Neural cell (in vitro differentiated cells): ENCODE results near the gene PLA2G15. TPM values are rescaled to one million over a fixed set of nuclear protein-coding genes. Genes with fewer than 3 reads are reported as not detected.

Source experiments
- H2AFZ ChIP-seq: fragments of 200-600, 300-800 bp; sonication (generic), shearing (Covaris generic); 2 replicates; pipeline ENCODE4 v1.6.0; 2014; ENCODE audit warnings: low read depth, mild to moderate bottlenecking, antibody characterized with exemption, low read length, moderate library complexity
- H3F3A ChIP-seq: fragments of 200-600 bp; shearing (Covaris generic); 2 replicates; pipeline ENCODE4 v1.6.1; 2016; ENCODE audit warnings: mild to moderate bottlenecking, moderate library complexity, mixed read lengths, antibody characterized with exemption, low read length; ENCODE audit not compliant: insufficient read depth, poor library complexity, severe bottlenecking
- H3K27ac ChIP-seq: fragments of 200-600, 300-800 bp; sonication (generic), shearing (Covaris generic); 2 replicates; pipeline ENCODE4 v1.5.1; 2014; ENCODE audit warnings: mild to moderate bottlenecking, low read length, moderate library complexity
- H3K27me3 ChIP-seq: fragments of 300-800, 200-600 bp; sonication (generic), shearing (Covaris generic); 2 replicates; pipeline ENCODE4 v1.6.0; 2014; ENCODE audit warnings: mild to moderate bottlenecking, low read depth, low read length, moderate library complexity; ENCODE audit not compliant: insufficient read depth
- H3K36me3 ChIP-seq: fragments of 300-800, 200-600 bp; sonication (generic), shearing (Covaris generic); 2 replicates; pipeline ENCODE4 v1.5.1; 2014; ENCODE audit warnings: mild to moderate bottlenecking, antibody characterized with exemption, low read length, moderate library complexity; ENCODE audit not compliant: insufficient read depth
- H3K4me2 ChIP-seq: fragments of 300-800, 200-600 bp; sonication (generic), shearing (Covaris generic); 2 replicates; pipeline ENCODE4 v1.6.0; 2014; ENCODE audit warnings: mild to moderate bottlenecking, low read length
- H3K4me3 ChIP-seq: fragments of 300-800, 200-600 bp; sonication (generic), shearing (Covaris generic); 2 replicates; pipeline ENCODE4 v1.5.1; 2014; ENCODE audit warnings: mild to moderate bottlenecking, low read length, moderate library complexity
- H3K79me2 ChIP-seq: fragments of 200-600 bp; shearing (Covaris generic); replicated peaks from 2 replicates; pipeline ENCODE4 v1.6.0; 2014; ENCODE audit warnings: mild to moderate bottlenecking, low read length, moderate library complexity; ENCODE audit not compliant: insufficient read depth
- H3K9ac ChIP-seq: fragments of 300-800, 200-600 bp; sonication (generic), shearing (Covaris generic); 2 replicates; pipeline ENCODE4 v1.6.1; 2016; ENCODE audit warnings: mild to moderate bottlenecking, low read length, mixed read lengths
- H3K9me2 ChIP-seq: fragments of 200-600 bp; shearing (Covaris generic); 2 replicates; pipeline ENCODE4 v1.6.1; 2016; ENCODE audit warnings: mild to moderate bottlenecking, low read length, mixed read lengths; ENCODE audit not compliant: insufficient read depth
- H3K9me3 ChIP-seq: fragments of 200-600, 300-800 bp; sonication (generic), shearing (Covaris generic); 2 replicates; pipeline ENCODE4 v1.6.1; 2016; ENCODE audit warnings: mild to moderate bottlenecking, mixed run types, low read length, moderate library complexity, mixed read lengths
- H4K20me1 ChIP-seq: fragments of 200-600 bp; shearing (Covaris generic); 2 replicates; pipeline ENCODE4 v1.6.1; 2016; ENCODE audit warnings: mild to moderate bottlenecking, mixed run types; ENCODE audit not compliant: insufficient read depth
- EP300 ChIP-seq: fragments of 450-650 bp; conservative IDR thresholded peaks from 2 replicates; pipeline ENCODE4 v1.6.1; 2014; ENCODE audit warnings: antibody characterized with exemption, mild to moderate bottlenecking, moderate library complexity; ENCODE audit not compliant: poor library complexity, severe bottlenecking
- EZH2 ChIP-seq: fragments of 200-600, 300-800 bp; shearing (Covaris generic), sonication (generic); IDR thresholded peaks from 2 replicates; pipeline ENCODE4 v1.6.1; 2014; ENCODE audit warnings: antibody characterized with exemption, low read length, borderline replicate concordance, mild to moderate bottlenecking; ENCODE audit not compliant: insufficient read depth, poor library complexity, severe bottlenecking
- MXI1 ChIP-seq: fragments of 450-650 bp; conservative IDR thresholded peaks from 2 replicates; pipeline ENCODE4 v1.6.1; 2014; ENCODE audit warnings: antibody characterized with exemption, mild to moderate bottlenecking; ENCODE audit not compliant: poor library complexity, severe bottlenecking
- POLR2AphosphoS5 ChIP-seq: IDR thresholded peaks from 2 replicates; pipeline ENCODE4 v1.6.1; 2012
- RAD21 ChIP-seq: fragments of 450-650 bp; conservative IDR thresholded peaks from 2 replicates; pipeline ENCODE4 v1.6.1; 2014; ENCODE audit warnings: antibody characterized with exemption, mild to moderate bottlenecking, moderate library complexity
- SMC3 ChIP-seq: fragments of 450-650 bp; conservative IDR thresholded peaks from 2 replicates; pipeline ENCODE4 v1.6.1; 2014; ENCODE audit warnings: antibody characterized with exemption, mild to moderate bottlenecking, moderate library complexity; ENCODE audit not compliant: poor library complexity
- TAF1 ChIP-seq: IDR thresholded peaks from 2 replicates; pipeline ENCODE4 v1.6.1; 2012; ENCODE audit warnings: low read depth
- polyA plus RNA-seq: library from polyadenylated mRNA; depleted of rRNA; stranded (reverse); fragments of >200 nt; gene quantifications from 2 replicates; pipeline ENCODE4 v1.2.3, GENCODE V29; 2014
- TF ChIP-seq, protein P1 (sequence below): fragments of 450-650 bp; IDR thresholded peaks from 2 replicates; pipeline ENCODE4 v1.5.1; 2014; ENCODE audit warnings: antibody characterized with exemption, mild to moderate bottlenecking, moderate library complexity; ENCODE audit not compliant: poor library complexity, severe bottlenecking
- TF ChIP-seq, protein P2 (sequence below): IDR thresholded peaks from 2 replicates; pipeline ENCODE4 v1.6.1; 2012; ENCODE audit warnings: borderline replicate concordance

The PLA2G15 gene
- polyA plus RNA-seq, 1 donor from 2014 or later = 19.6 TPM

DNA sequence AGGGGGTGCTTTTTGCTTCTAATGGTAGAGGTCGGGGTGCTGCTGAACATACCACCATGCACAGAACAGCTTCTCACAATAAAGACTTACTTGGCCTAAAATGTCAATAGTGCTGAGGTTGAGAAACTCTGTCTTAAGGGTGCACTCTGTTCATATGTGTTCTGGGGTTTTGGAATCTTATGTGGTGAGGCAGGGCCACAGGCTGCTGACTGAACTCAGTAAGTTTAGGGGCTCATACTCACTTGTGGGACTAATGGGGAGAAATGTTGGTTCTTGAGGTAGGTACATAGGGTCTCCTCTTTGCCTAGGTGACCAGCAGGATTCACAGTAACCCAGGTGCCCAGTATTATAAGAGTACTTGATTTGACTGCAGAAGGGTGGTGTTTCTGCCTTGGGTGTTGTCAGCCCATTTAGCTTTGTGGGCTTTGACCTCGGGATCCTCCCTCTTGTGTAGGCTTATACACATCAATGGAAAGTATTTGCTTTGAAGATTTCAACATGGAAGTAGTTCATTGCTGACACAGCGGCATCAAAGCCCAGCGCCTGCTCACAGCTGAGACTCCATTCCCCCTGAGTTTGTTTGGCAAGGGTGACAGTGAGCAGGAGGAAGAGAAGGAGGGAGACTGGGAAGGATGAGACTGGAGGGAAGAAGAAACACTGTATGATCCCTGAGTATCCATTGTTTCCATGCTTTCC, 36.3 kb downstream of the PLA2G15 start:
- no peak overlapping the region for H2AFZ ChIP-seq
- H3K4me3 ChIP-seq = no peak overlapping the region
- no peaks in the 10 kb centered on the region for H3K27me3 ChIP-seq
- TF ChIP-seq MXI1 = no peak
- no peak for TF ChIP-seq TAF1
- TF ChIP-seq, protein P1, sequence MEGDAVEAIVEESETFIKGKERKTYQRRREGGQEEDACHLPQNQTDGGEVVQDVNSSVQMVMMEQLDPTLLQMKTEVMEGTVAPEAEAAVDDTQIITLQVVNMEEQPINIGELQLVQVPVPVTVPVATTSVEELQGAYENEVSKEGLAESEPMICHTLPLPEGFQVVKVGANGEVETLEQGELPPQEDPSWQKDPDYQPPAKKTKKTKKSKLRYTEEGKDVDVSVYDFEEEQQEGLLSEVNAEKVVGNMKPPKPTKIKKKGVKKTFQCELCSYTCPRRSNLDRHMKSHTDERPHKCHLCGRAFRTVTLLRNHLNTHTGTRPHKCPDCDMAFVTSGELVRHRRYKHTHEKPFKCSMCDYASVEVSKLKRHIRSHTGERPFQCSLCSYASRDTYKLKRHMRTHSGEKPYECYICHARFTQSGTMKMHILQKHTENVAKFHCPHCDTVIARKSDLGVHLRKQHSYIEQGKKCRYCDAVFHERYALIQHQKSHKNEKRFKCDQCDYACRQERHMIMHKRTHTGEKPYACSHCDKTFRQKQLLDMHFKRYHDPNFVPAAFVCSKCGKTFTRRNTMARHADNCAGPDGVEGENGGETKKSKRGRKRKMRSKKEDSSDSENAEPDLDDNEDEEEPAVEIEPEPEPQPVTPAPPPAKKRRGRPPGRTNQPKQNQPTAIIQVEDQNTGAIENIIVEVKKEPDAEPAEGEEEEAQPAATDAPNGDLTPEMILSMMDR = no peak
- TF ChIP-seq, protein P2, sequence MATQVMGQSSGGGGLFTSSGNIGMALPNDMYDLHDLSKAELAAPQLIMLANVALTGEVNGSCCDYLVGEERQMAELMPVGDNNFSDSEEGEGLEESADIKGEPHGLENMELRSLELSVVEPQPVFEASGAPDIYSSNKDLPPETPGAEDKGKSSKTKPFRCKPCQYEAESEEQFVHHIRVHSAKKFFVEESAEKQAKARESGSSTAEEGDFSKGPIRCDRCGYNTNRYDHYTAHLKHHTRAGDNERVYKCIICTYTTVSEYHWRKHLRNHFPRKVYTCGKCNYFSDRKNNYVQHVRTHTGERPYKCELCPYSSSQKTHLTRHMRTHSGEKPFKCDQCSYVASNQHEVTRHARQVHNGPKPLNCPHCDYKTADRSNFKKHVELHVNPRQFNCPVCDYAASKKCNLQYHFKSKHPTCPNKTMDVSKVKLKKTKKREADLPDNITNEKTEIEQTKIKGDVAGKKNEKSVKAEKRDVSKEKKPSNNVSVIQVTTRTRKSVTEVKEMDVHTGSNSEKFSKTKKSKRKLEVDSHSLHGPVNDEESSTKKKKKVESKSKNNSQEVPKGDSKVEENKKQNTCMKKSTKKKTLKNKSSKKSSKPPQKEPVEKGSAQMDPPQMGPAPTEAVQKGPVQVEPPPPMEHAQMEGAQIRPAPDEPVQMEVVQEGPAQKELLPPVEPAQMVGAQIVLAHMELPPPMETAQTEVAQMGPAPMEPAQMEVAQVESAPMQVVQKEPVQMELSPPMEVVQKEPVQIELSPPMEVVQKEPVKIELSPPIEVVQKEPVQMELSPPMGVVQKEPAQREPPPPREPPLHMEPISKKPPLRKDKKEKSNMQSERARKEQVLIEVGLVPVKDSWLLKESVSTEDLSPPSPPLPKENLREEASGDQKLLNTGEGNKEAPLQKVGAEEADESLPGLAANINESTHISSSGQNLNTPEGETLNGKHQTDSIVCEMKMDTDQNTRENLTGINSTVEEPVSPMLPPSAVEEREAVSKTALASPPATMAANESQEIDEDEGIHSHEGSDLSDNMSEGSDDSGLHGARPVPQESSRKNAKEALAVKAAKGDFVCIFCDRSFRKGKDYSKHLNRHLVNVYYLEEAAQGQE = no peak
- H3F3A ChIP-seq = no peaks in the 10 kb centered on the region
- H3K9me3 ChIP-seq = no peaks in the 10 kb centered on the region
- H3K36me3 ChIP-seq = no peaks in the 10 kb centered on the region
- no peak overlapping the region for H3K4me2 ChIP-seq
- H3K79me2 ChIP-seq = no peaks in the 10 kb centered on the region
- no peaks in the 10 kb centered on the region for H4K20me1 ChIP-seq
- no peak overlapping the region for H3K9ac ChIP-seq
- H3K9me2 ChIP-seq = no peaks in the 10 kb centered on the region
- no peak overlapping the region for H3K27ac ChIP-seq

DNA sequence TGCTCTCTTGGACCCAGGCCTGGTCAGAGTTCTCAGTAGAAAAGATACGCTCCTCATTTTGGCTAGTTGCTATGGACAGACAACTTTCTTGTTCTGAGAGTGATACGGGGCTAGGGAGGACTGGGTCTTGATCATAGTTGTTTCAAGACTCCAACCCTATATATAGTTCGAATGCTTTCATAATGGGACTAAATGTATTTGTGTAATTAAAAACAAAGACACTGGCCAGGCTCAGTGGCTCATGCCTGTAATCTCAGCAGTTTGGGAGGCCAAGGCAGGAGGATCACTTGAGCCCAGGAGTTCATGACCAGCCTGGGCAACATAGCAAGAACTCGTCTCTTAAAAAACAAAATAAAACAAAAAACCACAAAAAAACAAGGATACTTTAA, 36.9 kb downstream of the PLA2G15 start:
- Histone ChIP-seq H3K4me2 (no peak overlapping the region), H2AFZ (no peak overlapping the region), H4K20me1 (no peaks in the 10 kb centered on the region), H3K4me3 (no peak overlapping the region), H3K27ac (no peak overlapping the region), H3K27me3 (no peaks in the 10 kb centered on the region), H3K79me2 (no peaks in the 10 kb centered on the region), H3K9me2 (no peaks in the 10 kb centered on the region), H3K9ac (no peak overlapping the region), H3K9me3 (no peaks in the 10 kb centered on the region), H3F3A (no peaks in the 10 kb centered on the region), H3K36me3 (no peaks in the 10 kb centered on the region)
- no peak for TF ChIP-seq TAF1

DNA sequence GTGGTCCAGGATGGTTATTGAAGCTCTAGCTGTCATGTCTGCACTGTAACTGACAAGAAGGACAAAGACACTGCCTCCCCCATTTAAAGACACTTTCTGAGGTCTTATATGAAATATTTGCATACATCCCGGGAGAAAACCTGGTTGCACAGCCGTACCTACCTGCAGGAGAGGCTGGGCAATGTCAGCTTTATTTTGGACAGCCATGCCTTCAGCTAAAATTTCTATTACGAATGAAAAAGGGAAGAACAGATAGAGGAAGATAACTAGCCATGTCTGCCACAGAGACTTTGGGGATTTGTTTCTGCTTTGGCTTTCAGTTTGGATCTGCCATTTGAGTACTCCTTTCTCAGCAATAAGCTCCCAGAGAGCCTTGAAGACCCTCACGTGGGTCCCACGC, 38.2 kb downstream of the PLA2G15 start:
- H4K20me1 ChIP-seq = no peaks in the 10 kb centered on the region
- no peak overlapping the region for H3K27ac ChIP-seq
- no peak overlapping the region for H3K9ac ChIP-seq
- no peaks in the 10 kb centered on the region for H3F3A ChIP-seq
- H3K9me3 ChIP-seq = no peaks in the 10 kb centered on the region
- H2AFZ ChIP-seq = no peak overlapping the region
- no peaks in the 10 kb centered on the region for H3K9me2 ChIP-seq
- no peaks in the 10 kb centered on the region for H3K79me2 ChIP-seq
- no peaks in the 10 kb centered on the region for H3K36me3 ChIP-seq
- no peaks in the 10 kb centered on the region for H3K27me3 ChIP-seq
- TF ChIP-seq SMC3 = no peak
- TF ChIP-seq RAD21 = no peak
- TF ChIP-seq EP300 = no peak
- no peak for TF ChIP-seq MXI1
- TF ChIP-seq TAF1 = no peak
- no peak for TF ChIP-seq EZH2
- TF ChIP-seq POLR2AphosphoS5 = no peak
- TF ChIP-seq, protein P1 = no peak
- TF ChIP-seq, protein P2 = no peak
- no peak overlapping the region for H3K4me2 ChIP-seq
- no peak overlapping the region for H3K4me3 ChIP-seq
